PFSK-1 (cell line): ENCODE data around the gene ARFGAP2.

Source experiments
- FOXP2 ChIP-seq: optimal IDR thresholded peaks from 2 replicates; pipeline ENCODE3; 2011; ENCODE audit warnings: borderline replicate concordance, control low read depth, inconsistent platforms; ENCODE audit not compliant: insufficient read depth; ENCODE audit errors: extremely low read length, extremely low read depth
- POLR2AphosphoS5 ChIP-seq: IDR thresholded peaks from 2 replicates; pipeline ENCODE4 v1.6.1; 2012; ENCODE audit warnings: low read depth, mild to moderate bottlenecking, control low read depth, low read length, moderate library complexity
- REST ChIP-seq, 2 experiments: IDR thresholded peaks; 2 replicates each; pipeline versions ENCODE4 v1.6.1 to v1.8.0; 2011 to 2012; ENCODE audit warnings: low read depth in 2 of 2, low read length in 2 of 2, control low read depth in 1 of 2, inconsistent platforms in 1 of 2, mild to moderate bottlenecking in 1 of 2, moderate library complexity in 1 of 2; ENCODE audit not compliant: insufficient read depth in 1 of 2
- SIN3A ChIP-seq: IDR thresholded peaks from 2 replicates; pipeline ENCODE4 v1.6.1; 2012; ENCODE audit warnings: mild to moderate bottlenecking, low read length, moderate library complexity, borderline replicate concordance; ENCODE audit not compliant: insufficient read depth
- TAF1 ChIP-seq: IDR thresholded peaks from 2 replicates; pipeline ENCODE4 v1.6.1; 2012; ENCODE audit warnings: low read length, control low read depth, borderline replicate concordance; ENCODE audit not compliant: insufficient read depth

ARFGAP2 gene

GRCh38 chr11:47144541-47144940, 32.1 kb downstream of the ARFGAP2 start:
- no peak for TF ChIP-seq REST (IDR thresholded peaks at IDR 0.05; ENCODE audit: insufficient read depth in 1 of 2, low read depth in 2 of 2, low read length in 2 of 2)
- TF ChIP-seq TAF1 = no peak
- TF ChIP-seq SIN3A = no peak
- no peak for TF ChIP-seq POLR2AphosphoS5
- no peak for TF ChIP-seq FOXP2

- TF ChIP-seq POLR2AphosphoS5 (no peak), SIN3A (no peak), REST (IDR thresholded peaks at IDR 0.05; ENCODE audit: insufficient read depth in 1 of 2, low read depth in 2 of 2, low read length in 2 of 2) (no peak), TAF1 (no peak), FOXP2 (no peak)
Measured at GRCh38 chr11:47143322-47143721, 33.4 kb downstream of the ARFGAP2 start.

GRCh38 chr11:47139878-47140277, 36.8 kb downstream of the ARFGAP2 start:
- TF ChIP-seq SIN3A (no peak), POLR2AphosphoS5 (no peak), FOXP2 (no peak), TAF1 (no peak), REST (IDR thresholded peaks at IDR 0.05; ENCODE audit: insufficient read depth in 1 of 2, low read depth in 2 of 2, low read length in 2 of 2) (no peak)

GRCh38 chr11:47137476-47137875, 39.2 kb downstream of the ARFGAP2 start:
- no peak for TF ChIP-seq POLR2AphosphoS5
- TF ChIP-seq SIN3A = no peak
- no peak for TF ChIP-seq REST (IDR thresholded peaks at IDR 0.05; ENCODE audit: insufficient read depth in 1 of 2, low read depth in 2 of 2, low read length in 2 of 2)
- TF ChIP-seq TAF1 = no peak
- no peak for TF ChIP-seq FOXP2

- TF ChIP-seq POLR2AphosphoS5 (no peak), TAF1 (no peak), REST (IDR thresholded peaks at IDR 0.05; ENCODE audit: insufficient read depth in 1 of 2, low read depth in 2 of 2, low read length in 2 of 2) (no peak), SIN3A (no peak), FOXP2 (no peak)
Measured at GRCh38 chr11:47136921-47137320, 39.8 kb downstream of the ARFGAP2 start.
